Caki2 (cell line): ENCODE data around the gene DEPDC5. TPM values are rescaled to one million over a fixed set of nuclear protein-coding genes. Genes with fewer than 3 reads are reported as not detected.
A peak's percentile ranks its signal among the peaks of the same experiment; 100 is the strongest.
"Not testable (repeated sequence)": the region's sequence is repeated elsewhere in the genome, so short reads cannot be mapped to it uniquely, and the experiment has no call there.

Source experiments
- DNase-seq: peaks from one replicate; pipeline ENCODE4 v3.0.0-alpha.2; 2015; ENCODE audit warnings: low read depth
- in situ Hi-C: cut with HindIII; loops from 2 replicates; pipeline ENCODE4 v1.10.0; 2016; ENCODE audit warnings: low sequenced_read_pairs, low pct_unique_long_range_greater_than_20kb, mixed read lengths
- total RNA-seq: library from RNA; depleted of rRNA; stranded (reverse); fragments of >200 nt; shearing (Covaris generic); gene quantifications from 2 replicates; pipeline ENCODE4 v1.2.3, GENCODE V29; 2014; ENCODE audit warnings: low replicate concordance

Gene DEPDC5
- total RNA-seq, 1 experiment from 2014 or later = 7.3 TPM

GRCh38 chr22:31742682-31743081 lies 11.1 kb upstream of the DEPDC5 start:
- DNase-seq = no peak
- in situ Hi-C loops = no loop called here

- no peak for DNase-seq
- in situ Hi-C loops = no loop called here
These were observed 9.9 kb upstream of the DEPDC5 start for GRCh38 chr22:31743871-31744270.

- in situ Hi-C loops = no loop called here
- DNase-seq = no peak
These were observed 6.4 kb upstream of the DEPDC5 start for GRCh38 chr22:31747441-31747840.

DNA sequence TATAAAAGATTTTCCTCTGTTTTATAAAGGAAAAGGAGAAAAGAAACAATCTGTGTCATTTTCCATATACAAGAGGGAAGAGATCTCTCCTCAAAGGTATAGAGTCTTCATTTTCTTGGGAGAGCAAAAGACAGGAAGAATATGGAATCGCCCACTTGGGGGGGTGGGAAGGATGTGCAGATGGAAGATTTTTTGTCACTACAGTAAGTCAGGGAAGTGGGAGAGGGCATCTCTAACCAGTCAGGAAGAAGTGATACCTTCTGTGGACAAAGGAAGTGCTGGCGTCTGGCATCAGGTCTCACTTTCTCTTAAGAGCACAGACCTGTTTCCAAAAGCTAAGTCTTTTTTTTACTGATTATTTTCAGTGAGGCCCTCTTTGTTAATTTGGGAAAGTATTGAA lies 5.3 kb upstream of the DEPDC5 start:
- in situ Hi-C loops = no loop called here
- DNase-seq = no peak

GRCh38 chr22:31749636-31750364 lies 4.0 kb upstream of the DEPDC5 start, which contains the start of gene PRR14L:
TSS of gene PRR14L (minus strand) at chr22:31750132. CDS start at chr22:31738860, 11,272 bp downstream.
- peak; percentile 96 for DNase-seq
- in situ Hi-C loops = no loop called here

DNA sequence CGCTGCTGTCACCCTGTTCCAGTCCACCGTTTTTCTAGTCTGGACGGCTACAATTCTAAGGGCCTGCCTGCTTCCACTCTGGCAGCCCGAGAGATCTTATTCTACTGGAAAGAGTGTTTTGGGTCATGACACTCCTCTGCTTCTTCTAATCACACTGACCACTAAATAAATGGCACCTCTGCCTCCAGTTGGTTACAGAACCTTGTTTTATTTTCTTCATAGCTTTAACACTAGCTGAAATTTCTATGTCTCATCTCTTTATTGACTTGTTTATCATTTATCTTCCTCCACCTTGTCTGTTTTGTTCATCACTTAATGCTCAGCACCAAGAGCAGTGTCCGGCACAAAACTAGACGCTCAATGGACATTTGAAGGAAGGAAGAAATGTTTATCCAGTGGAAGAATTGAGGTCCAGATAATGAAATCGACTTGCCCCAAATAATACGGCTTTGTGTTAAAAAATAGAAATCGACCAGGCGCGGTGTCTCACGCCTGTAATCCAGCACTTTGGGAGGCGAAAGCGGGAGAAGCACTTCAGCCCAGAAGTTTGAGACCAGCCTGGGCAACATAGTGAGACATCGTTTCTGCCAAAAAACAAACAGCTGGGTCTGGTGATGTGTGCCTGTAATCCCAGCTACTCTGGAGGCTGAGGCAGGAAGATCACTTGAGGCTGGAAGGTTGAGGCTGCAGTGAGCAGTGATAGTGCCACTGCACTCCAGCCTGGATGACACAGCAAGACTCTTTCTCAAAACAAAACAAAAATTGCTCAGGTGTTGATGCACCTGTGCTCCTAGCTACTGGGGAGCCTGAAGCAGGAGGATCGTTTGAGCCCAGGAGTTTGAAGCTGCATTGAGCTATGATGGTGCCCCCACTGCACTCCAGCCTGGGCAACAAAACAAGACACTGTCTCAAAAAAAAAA lies 3.2 kb upstream of the DEPDC5 start:
- in situ Hi-C loops = no loop called here
- DNase-seq = no peak

DNA sequence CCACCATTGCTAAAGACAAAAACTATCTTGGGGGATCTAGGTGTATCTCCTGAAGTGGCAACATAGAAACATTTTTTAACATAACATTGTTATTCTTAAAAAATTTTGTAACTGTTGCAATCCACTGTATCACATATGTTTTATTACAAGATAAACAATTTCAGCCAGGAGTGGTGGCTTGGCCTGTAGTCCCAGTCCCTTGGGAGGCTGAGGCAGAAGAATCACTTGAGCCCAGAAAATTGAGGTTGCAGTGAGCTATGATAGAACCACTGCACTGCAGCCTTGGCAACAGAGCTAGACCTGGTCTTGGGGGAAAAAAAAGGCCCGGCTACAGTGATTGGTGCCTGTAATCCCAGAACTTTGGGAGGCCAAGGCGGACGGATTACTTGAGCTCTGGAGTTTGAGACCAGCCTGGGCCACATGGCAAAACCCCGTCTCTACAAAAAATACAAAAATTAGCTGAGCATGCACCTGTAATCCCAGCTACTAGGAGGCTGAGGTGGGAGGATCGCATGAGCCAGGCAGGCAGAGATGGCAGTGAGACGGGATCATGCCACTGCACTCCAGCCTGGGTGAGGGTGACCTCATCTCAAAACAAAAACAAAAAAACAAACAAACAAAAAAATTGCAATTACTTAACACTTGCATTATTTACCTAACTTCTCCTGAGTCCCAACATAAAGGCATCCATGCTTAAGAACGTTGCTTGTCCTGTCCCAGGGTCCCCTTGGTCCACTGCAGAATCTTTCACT lies 1.5 kb upstream of the DEPDC5 start:
- in situ Hi-C loops = no loop called here
- DNase-seq = no peak

GRCh38 chr22:31753005-31753633 lies 700 bp upstream of the DEPDC5 start:
- in situ Hi-C loops = no loop called here
- no peak for DNase-seq

GRCh38 chr22:31754813-31755212 lies 994 bp downstream of the DEPDC5 start:
- in situ Hi-C loops = no loop called here
- DNase-seq = no peak

DNA sequence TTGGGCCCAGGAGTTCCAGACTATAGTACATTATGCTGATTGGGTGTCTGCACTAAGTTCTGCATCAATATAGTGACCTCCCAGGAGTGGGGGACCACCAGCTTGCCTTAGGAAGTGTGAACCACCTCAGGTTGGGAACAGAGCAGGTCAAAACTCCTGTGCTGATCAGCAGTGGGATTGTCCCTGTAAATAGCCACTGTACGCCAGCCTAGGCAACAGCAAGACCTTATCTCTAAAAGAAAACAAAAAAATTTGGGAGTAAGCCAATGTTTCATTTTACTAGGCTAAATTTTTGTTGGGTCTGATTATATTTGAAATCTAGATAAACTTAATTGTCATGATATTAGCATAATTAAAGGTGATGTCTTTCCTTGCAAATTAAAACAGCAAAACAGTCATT lies 3.4 kb downstream of the DEPDC5 start:
- DNase-seq = no peak
- in situ Hi-C loops = no loop called here

DNA sequence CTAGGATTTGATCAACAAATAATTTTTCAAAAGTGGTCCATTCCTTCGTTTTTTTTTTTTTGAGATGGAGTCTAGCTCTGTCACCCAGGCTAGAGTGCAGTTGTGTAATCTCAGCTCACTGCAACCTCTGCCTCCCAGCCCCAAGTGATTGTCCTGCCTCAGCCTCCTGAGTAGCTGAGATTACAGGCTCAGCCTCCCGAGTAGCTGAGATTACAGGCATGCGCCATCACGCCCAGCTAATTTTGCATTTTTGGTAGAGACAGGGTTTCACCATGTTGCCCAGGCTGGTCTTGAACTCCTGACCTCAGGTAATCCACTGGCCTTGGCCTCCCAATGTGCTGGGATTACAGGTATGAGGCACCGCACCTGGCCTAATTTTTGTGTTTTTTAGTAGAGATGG lies 5.0 kb downstream of the DEPDC5 start:
- in situ Hi-C loops, DNase-seq: not testable (repeated sequence)

DNA sequence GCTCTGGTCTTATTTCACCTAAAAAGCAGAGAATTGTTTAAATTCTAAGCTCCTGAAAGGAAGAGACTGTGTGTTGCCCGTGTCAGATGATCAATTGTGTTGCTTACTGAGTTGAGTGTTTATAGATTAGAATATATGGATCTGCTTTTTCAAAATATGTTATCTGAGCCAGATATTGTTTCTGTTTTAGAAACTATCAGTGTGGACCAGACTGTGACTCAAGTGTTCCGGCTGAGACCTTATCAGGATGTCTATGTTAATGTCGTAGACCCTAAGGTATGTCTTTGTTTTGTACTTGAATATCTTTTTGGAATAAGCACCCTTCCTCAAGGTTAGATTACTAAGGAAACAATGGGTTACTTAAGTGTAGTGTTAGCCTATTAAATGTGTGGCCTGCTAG lies 11.0 kb downstream of the DEPDC5 start:
- in situ Hi-C loops = no loop called here
- no peak for DNase-seq

DNA sequence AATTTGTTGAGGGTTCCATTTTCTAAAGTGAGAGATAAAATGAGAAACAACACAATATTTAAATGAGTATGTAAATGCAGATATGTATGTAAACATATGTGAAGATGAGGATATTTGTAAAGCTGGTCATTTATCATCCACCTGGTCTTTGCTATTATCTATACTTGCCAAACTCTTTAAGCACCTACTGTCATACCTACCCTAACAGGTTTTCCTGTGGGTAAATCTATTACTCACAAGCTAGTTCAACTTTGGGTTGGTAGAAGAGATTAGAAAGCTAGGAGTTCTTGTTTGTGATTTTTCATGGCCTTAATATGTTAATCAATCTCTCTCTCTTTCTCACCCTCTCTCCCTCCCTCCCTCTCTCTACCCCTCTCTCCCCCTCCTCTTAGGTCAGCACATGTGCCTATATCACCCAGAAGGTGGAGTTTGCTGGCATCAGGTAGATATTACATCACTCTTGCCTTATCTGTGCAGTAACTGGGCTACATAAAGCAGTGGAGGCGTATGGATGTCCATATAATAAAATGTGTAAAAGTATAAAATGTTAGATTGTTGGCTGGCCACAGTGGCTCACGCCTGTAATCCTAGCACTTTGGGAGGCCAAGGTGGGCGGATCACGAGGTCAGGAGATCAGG lies 14.7 kb downstream of the DEPDC5 start:
- no peak for DNase-seq
- in situ Hi-C loops = no loop called here

DNA sequence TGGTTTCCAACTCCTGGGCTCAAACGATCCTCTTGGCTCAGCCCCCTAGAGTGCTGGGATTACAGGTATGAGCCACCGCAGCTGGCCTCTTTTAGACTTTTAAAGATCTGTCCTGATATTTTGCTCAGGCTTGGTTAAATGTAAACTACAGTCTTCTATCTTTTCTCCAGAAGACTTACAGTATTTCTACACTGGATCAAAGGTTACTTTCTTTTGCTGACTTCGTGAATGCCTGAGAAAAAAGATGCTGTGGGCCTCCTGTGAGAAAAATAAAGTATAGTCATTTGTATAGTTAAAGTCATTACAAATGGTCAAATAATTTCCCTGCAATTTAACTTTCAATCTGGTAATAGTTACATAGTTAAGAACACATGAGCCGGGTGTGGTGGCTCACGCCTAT lies 19.6 kb downstream of the DEPDC5 start:
- in situ Hi-C loops = no loop called here
- no peak for DNase-seq

DNA sequence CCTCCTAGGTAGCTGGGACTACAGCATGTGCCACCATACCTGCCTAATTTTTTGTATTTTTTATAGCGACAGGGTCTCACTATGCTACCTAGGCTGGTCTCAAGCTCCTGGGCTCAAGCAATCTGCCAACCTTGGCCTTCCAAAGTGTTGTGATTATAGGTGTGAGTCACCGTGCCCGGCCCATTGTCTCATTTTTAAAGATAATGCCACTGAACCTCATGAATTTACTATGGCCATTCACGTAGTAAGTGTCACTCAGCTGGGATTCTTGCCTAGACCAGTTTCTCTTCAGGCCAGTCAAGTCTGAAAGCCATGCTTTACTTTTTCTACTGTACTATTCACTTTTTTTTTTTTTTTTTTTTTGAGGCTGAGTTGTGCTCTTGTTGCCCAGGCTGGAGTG lies 22.4 kb downstream of the DEPDC5 start:
- in situ Hi-C loops = no loop called here
- peak; percentile 18 for DNase-seq

DNA sequence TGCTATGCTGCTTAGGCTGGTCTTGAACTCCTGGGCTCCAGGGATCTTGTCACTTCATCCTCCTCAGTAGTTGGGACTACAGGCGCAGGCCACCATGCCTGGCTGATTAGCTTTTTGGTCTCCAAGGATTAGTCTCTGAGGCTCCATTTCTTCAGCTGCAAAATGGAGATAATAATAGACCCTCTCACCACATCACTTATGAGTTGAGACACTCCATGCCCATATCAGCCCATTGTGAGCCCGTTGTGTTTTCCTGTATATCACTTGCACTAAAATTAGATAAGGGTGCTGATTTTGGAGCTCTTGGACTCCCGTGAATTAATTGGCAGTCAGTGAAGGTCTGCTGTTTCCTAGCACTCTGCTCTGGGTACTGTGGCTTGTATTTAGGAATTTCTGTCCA lies 36.0 kb downstream of the DEPDC5 start:
- in situ Hi-C loops = no loop called here
- DNase-seq = no peak

- in situ Hi-C loops = no loop called here
These were observed 36.4 kb downstream of the DEPDC5 start for GRCh38 chr22:31790240-31790639.

GRCh38 chr22:31799358-31799757 lies 45.5 kb downstream of the DEPDC5 start:
- in situ Hi-C loops, DNase-seq: not testable (repeated sequence)

More at GRCh38 chr22:31790240-31790639, 36.4 kb downstream of the DEPDC5 start:
- DNase-seq = no peak
